Measurements from ENCODE around the gene TPSD1. TPM values are rescaled to one million over a fixed set of nuclear protein-coding genes. Genes with fewer than 3 reads are reported as not detected.

The TPSD1 gene
- total RNA-seq, 1 experiment from 2014 or later = not detected

GRCh38 chr16:1305823-1306222, 50.0 kb downstream of the TPSD1 start:
- no peak overlapping the region for H3K4me3 Mint-ChIP-seq (ENCODE audit: low read depth, unreplicated experiment)
- peaks cover 29% of the 10 kb centered on the region for H3K4me1 Mint-ChIP-seq (ENCODE audit: low read depth, unreplicated experiment)
- H3K27me3 Mint-ChIP-seq (ENCODE audit: unreplicated experiment) = no peaks in the 10 kb centered on the region
- no TSS peak for BruUV-seq (replicated peaks)
- H3K27ac Mint-ChIP-seq (ENCODE audit: unreplicated experiment) = peak overlapping the region; percentile 81
- no peak for TF ChIP-seq CTCF (IDR thresholded peaks at IDR 0.05; ENCODE audit: unreplicated experiment)
- CTCF ChIA-PET = interaction anchor here (0.8 kb wide), 1 partner anchor 9 kb away, joined by 4 read pairs; no protein-coding TSS in a partner anchor
- no peak for DNase-seq
- H3K36me3 Mint-ChIP-seq (ENCODE audit: insufficient read depth, unreplicated experiment) = peaks cover 58% of the 10 kb centered on the region
- intact Hi-C loops (cut with micrococcal nuclease; ENCODE audit: unreplicated experiment) = no loop called here
- H3K9me3 Mint-ChIP-seq (ENCODE audit: low read depth, unreplicated experiment) = no peaks in the 10 kb centered on the region

DNA sequence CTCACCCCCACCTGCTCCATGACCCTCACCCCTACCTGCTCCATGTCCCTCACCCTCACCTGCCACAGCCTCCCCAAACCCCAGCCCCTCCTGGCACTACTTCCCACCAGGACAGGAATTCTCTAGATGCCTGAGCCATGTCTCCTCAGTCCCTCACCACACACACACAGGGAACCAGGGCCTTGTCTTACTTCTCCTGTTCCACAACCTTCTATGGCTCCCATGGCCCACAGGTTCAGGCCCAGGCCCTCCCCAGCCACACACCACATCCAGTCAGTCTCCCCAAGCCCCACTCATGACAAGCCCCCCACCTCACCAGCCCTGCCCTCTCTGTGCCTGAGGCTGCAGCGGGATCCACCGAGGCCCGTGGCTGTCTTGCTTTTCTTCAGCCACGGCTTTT, 50.5 kb downstream of the TPSD1 start:
- CTCF ChIA-PET = no interaction called here
- Mint-ChIP-seq H3K36me3 (ENCODE audit: insufficient read depth, unreplicated experiment) (peaks cover 63% of the 10 kb centered on the region), H3K27me3 (ENCODE audit: unreplicated experiment) (no peaks in the 10 kb centered on the region), H3K27ac (ENCODE audit: unreplicated experiment) (peak overlapping the region; percentile 81), H3K9me3 (ENCODE audit: low read depth, unreplicated experiment) (no peaks in the 10 kb centered on the region), H3K4me1 (ENCODE audit: low read depth, unreplicated experiment) (peaks cover 33% of the 10 kb centered on the region), H3K4me3 (ENCODE audit: low read depth, unreplicated experiment) (no peak overlapping the region)
- intact Hi-C loops (cut with micrococcal nuclease; ENCODE audit: unreplicated experiment) = no loop called here
- TF ChIP-seq CTCF (IDR thresholded peaks at IDR 0.05; ENCODE audit: unreplicated experiment) = no peak
- BruUV-seq (replicated peaks) = no TSS peak
- no peak for DNase-seq

- TF ChIP-seq CTCF (IDR thresholded peaks at IDR 0.05; ENCODE audit: unreplicated experiment) = no peak
- no TSS peak for BruUV-seq (replicated peaks)
- Mint-ChIP-seq H3K27ac (ENCODE audit: unreplicated experiment) (peak overlapping the region; percentile 98), H3K36me3 (ENCODE audit: insufficient read depth, unreplicated experiment) (peaks cover 70% of the 10 kb centered on the region), H3K4me1 (ENCODE audit: low read depth, unreplicated experiment) (peaks cover 37% of the 10 kb centered on the region), H3K4me3 (ENCODE audit: low read depth, unreplicated experiment) (peak overlapping the region; percentile 98), H3K9me3 (ENCODE audit: low read depth, unreplicated experiment) (no peaks in the 10 kb centered on the region), H3K27me3 (ENCODE audit: unreplicated experiment) (no peaks in the 10 kb centered on the region)
- intact Hi-C loops (cut with micrococcal nuclease; ENCODE audit: unreplicated experiment) = no loop called here
- CTCF ChIA-PET = interaction anchor here (0.6 to 0.7 kb wide), 3 partner anchors 9 to 28 kb away, joined by 3 to 5 read pairs (median 3); no protein-coding TSS in a partner anchor
- DNase-seq = no peak
These were observed 52.4 kb downstream of the TPSD1 start for GRCh38 chr16:1308036-1308976.

Other genes with a start within 250 kb of the TPSD1 start
- not detected in 2 replicates for gene SSTR5, start 183.3 kb upstream of the TPSD1 start, total RNA-seq (2022)
- gene C1QTNF8, start 159.8 kb upstream of the TPSD1 start, total RNA-seq (2022) = not detected in 2 replicates
- 0.05 TPM in 1 of 2 replicates, not detected in the other for gene CACNA1H, start 103.0 kb upstream of the TPSD1 start, total RNA-seq (2022)
- gene TPSG1, start 30.8 kb upstream of the TPSD1 start, total RNA-seq (2022) = not detected in 2 replicates
- gene TPSB2, start 25.9 kb upstream of the TPSD1 start, total RNA-seq (2022) = not detected in 2 replicates
- not detected in 2 replicates for gene TPSAB1, start 15.4 kb upstream of the TPSD1 start, total RNA-seq (2022)
- 261 and 271 TPM in 2 replicates for gene UBE2I, start 53.6 kb downstream of the TPSD1 start, total RNA-seq (2022)
- 2.4 and 7.0 TPM in 2 replicates for gene BAIAP3, start 77.6 kb downstream of the TPSD1 start, total RNA-seq (2022)
- 59.4 and 72.4 TPM in 2 replicates for gene TSR3, start 95.8 kb downstream of the TPSD1 start, total RNA-seq (2022)
- 63.9 and 80.2 TPM in 2 replicates for gene GNPTG, start 95.9 kb downstream of the TPSD1 start, total RNA-seq (2022)
- gene UNKL, start 158.6 kb downstream of the TPSD1 start, total RNA-seq (2022) = 35.5 TPM in 2 replicates
- gene UQCC4, start 164.7 kb downstream of the TPSD1 start, total RNA-seq (2022) = 16.6 and 23.4 TPM in 2 replicates
- not detected in 2 replicates for gene PERCC1, start 175.0 kb downstream of the TPSD1 start, total RNA-seq (2022)
- 3.2 and 6.1 TPM in 2 replicates for gene CCDC154, start 188.5 kb downstream of the TPSD1 start, total RNA-seq (2022)
- gene CLCN7, start 219.0 kb downstream of the TPSD1 start, total RNA-seq (2022) = 117 and 122 TPM in 2 replicates
- not detected in 2 replicates for gene PTX4, start 232.9 kb downstream of the TPSD1 start, total RNA-seq (2022)
- 84.9 and 85.4 TPM in 2 replicates for gene TELO2, start 237.3 kb downstream of the TPSD1 start, total RNA-seq (2022)